ENCODE data around the gene SLC47A1. TPM values are rescaled to one million over a fixed set of nuclear protein-coding genes. Genes with fewer than 3 reads are reported as not detected.
A peak's percentile ranks its signal among the peaks of the same experiment; 100 is the strongest.

SLC47A1 gene
- total and polyA plus RNA-seq, 2 of the 13 experiments (the other 11 are each of a cell fraction or from before 2014, with no cell fraction given) = 42.1 to 67.5 TPM

DNA sequence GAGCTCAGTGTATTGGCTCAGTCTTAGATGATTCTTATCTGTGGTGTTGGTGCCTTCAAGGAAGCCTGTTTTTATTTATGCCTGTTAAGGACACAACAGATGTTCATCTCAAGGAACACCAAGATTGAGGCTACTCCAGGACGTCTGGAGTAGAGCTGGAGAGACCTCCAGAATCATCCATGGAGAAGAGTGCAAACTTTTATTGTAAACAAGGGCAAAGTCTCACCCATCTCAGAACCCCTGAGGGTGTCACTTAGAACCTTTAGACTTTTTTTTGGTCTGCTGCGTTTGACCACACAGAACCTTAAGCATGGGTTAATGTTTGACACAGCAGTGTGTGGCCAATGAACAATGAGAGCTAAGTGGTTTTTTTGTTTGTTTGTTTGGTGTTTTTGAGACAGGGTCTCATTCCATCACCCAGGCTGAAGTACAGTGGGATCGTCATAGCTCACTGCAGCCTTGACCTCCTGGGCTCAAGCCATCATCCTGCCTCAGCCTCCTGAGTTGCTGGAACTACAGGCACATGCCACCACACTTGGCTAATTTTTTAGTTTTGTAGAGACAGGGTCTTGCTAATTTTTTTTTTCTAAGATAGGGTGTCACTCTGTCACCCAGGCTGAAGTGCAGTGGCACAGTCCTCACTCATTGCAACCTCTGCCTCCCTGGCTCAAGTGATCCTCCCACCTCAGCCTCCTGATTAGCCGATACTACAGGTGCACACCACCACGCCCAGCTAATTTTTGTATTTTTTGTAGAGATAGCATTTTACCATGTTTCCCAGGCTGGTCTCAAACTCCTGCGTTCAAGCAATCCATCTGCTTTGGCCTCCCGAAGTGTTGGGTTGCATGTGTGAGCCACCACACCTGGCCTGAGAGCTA lies 16.3 kb downstream of the SLC47A1 start (continued):
- peak; percentile 47 for TF ChIP-seq ASH2L (IDR thresholded peaks at IDR 0.05; ENCODE audit: insufficient read length, low read depth, low read length)
- no peak for TF ChIP-seq NFATC3 (CRISPR knock-in tag; IDR thresholded peaks at IDR 0.05)
- 0 out of 2 replicates have a peak, but pooled peaks have one; percentile 21 for TF ChIP-seq ZFP37 (CRISPR knock-in tag; IDR thresholded peaks at IDR 0.05; ENCODE audit: borderline replicate concordance)
- peak; percentile 61; the same call in 1 of the 2 replicates for TF ChIP-seq ATF1 (CRISPR knock-in tag; IDR thresholded peaks at IDR 0.05)
- 0 out of 2 replicates have a peak, but pooled peaks have one; percentile 62 for TF ChIP-seq SALL2 (CRISPR knock-in tag; IDR thresholded peaks at IDR 0.05)
- no peak for TF ChIP-seq ZNF160 (CRISPR knock-in tag; IDR thresholded peaks at IDR 0.05)
- no peak for TF ChIP-seq ZNF44 (CRISPR knock-in tag; IDR thresholded peaks at IDR 0.05)
- peak; percentile 80 for TF ChIP-seq ZNF292 (CRISPR knock-in tag; IDR thresholded peaks at IDR 0.05; ENCODE audit: borderline replicate concordance, low read depth)
- TF ChIP-seq KDM1A (CRISPR knock-in tag; IDR thresholded peaks at IDR 0.05) = peak; percentile 57; the same call in 1 of the 2 replicates
- TF ChIP-seq CCDC6 (CRISPR knock-in tag; IDR thresholded peaks at IDR 0.05) = peak; percentile 60; the same call in 1 of the 2 replicates
- TF ChIP-seq, protein P1, sequence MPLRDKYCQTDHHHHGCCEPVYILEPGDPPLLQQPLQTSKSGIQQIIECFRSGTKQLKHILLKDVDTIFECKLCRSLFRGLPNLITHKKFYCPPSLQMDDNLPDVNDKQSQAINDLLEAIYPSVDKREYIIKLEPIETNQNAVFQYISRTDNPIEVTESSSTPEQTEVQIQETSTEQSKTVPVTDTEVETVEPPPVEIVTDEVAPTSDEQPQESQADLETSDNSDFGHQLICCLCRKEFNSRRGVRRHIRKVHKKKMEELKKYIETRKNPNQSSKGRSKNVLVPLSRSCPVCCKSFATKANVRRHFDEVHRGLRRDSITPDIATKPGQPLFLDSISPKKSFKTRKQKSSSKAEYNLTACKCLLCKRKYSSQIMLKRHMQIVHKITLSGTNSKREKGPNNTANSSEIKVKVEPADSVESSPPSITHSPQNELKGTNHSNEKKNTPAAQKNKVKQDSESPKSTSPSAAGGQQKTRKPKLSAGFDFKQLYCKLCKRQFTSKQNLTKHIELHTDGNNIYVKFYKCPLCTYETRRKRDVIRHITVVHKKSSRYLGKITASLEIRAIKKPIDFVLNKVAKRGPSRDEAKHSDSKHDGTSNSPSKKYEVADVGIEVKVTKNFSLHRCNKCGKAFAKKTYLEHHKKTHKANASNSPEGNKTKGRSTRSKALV (CRISPR knock-in tag; IDR thresholded peaks at IDR 0.05) = peak; percentile 71; the same call in 1 of the 2 replicates
- 0 out of 2 replicates have a peak, but pooled peaks have one; percentile 49 for TF ChIP-seq KDM5B (CRISPR knock-in tag; IDR thresholded peaks at IDR 0.05; ENCODE audit: borderline replicate concordance)
- TF ChIP-seq FOXJ3 (CRISPR knock-in tag; IDR thresholded peaks at IDR 0.05; ENCODE audit: borderline replicate concordance) = peak; percentile 75; the same call in 1 of the 2 replicates
- no peak for TF ChIP-seq ZNF567 (CRISPR knock-in tag; IDR thresholded peaks at IDR 0.05; ENCODE audit: borderline replicate concordance)
- TF ChIP-seq ZFP1 (CRISPR knock-in tag; IDR thresholded peaks at IDR 0.05) = 0 out of 2 replicates have a peak, but pooled peaks have one; percentile 9
- no peak for TF ChIP-seq ZNF468 (CRISPR knock-in tag; IDR thresholded peaks at IDR 0.05)
- TF ChIP-seq ZNF670 (CRISPR knock-in tag; IDR thresholded peaks at IDR 0.05; ENCODE audit: borderline replicate concordance) = peak; percentile 61; the same call in 1 of the 2 replicates
- TF ChIP-seq SALL1 (CRISPR knock-in tag; IDR thresholded peaks at IDR 0.05) = peak; percentile 92
- peak; percentile 60; the same call in 1 of the 2 replicates for TF ChIP-seq ZFP82 (CRISPR knock-in tag; IDR thresholded peaks at IDR 0.05; ENCODE audit: borderline replicate concordance)
- 0 out of 2 replicates have a peak, but pooled peaks have one; percentile 37 for TF ChIP-seq NKX3-1 (CRISPR knock-in tag; IDR thresholded peaks at IDR 0.05)
- no peak for TF ChIP-seq STAG1 (CRISPR knock-in tag; IDR thresholded peaks at IDR 0.05)
- TF ChIP-seq MAZ (IDR thresholded peaks at IDR 0.05; ENCODE audit: borderline replicate concordance, low read depth, low read length) = no peak
- TF ChIP-seq MAZ (CRISPR knock-in tag; IDR thresholded peaks at IDR 0.05; ENCODE audit: low read depth) = no peak
- TF ChIP-seq SPEN (CRISPR knock-in tag; IDR thresholded peaks at IDR 0.05; ENCODE audit: low read depth) = no peak
- TF ChIP-seq, protein P2, sequence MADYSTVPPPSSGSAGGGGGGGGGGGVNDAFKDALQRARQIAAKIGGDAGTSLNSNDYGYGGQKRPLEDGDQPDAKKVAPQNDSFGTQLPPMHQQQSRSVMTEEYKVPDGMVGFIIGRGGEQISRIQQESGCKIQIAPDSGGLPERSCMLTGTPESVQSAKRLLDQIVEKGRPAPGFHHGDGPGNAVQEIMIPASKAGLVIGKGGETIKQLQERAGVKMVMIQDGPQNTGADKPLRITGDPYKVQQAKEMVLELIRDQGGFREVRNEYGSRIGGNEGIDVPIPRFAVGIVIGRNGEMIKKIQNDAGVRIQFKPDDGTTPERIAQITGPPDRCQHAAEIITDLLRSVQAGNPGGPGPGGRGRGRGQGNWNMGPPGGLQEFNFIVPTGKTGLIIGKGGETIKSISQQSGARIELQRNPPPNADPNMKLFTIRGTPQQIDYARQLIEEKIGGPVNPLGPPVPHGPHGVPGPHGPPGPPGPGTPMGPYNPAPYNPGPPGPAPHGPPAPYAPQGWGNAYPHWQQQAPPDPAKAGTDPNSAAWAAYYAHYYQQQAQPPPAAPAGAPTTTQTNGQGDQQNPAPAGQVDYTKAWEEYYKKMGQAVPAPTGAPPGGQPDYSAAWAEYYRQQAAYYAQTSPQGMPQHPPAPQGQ (CRISPR knock-in tag; IDR thresholded peaks at IDR 0.05; ENCODE audit: borderline replicate concordance) = peak; percentile 52; the same call in 1 of the 2 replicates
- TF ChIP-seq FOXK1 (CRISPR knock-in tag; IDR thresholded peaks at IDR 0.05; ENCODE audit: borderline replicate concordance, low read depth) = peak; percentile 46; the same call in 1 of the 2 replicates
- no peak for TF ChIP-seq ZBTB42 (CRISPR knock-in tag; IDR thresholded peaks at IDR 0.05)
